KOPT-K1 (cell line): Measurements from ENCODE around the gene VWA8.
"Not testable (repeated sequence)": the region's sequence is repeated elsewhere in the genome, so short reads cannot be mapped to it uniquely, and the experiment has no call there.

ENCODE experiments used
- H3K27ac ChIP-seq: fragments of 200-600 bp; sonication (generic); 2 replicates; pipeline ENCODE4 v1.5.1; 2016; ENCODE audit warnings: antibody characterized with exemption, mild to moderate bottlenecking, low read depth, low read length; ENCODE audit not compliant: poor library complexity, severe bottlenecking
- H3K36me3 ChIP-seq: fragments of 200-600 bp; sonication (generic); 2 replicates; pipeline ENCODE4 v1.5.1; 2017; ENCODE audit warnings: antibody characterized with exemption, mild to moderate bottlenecking, low read length, moderate library complexity; ENCODE audit not compliant: insufficient read depth
- H3K9me3 ChIP-seq: fragments of 200-600 bp; sonication (generic); 2 replicates; pipeline ENCODE4 v1.5.1; 2017; ENCODE audit warnings: antibody characterized with exemption, low read length, mild to moderate bottlenecking; ENCODE audit not compliant: insufficient read depth, poor library complexity, severe bottlenecking

The VWA8 gene

GRCh38 chr13:41631296-41631965 lies 329.5 kb downstream of the VWA8 start:
- H3K27ac ChIP-seq = no peak overlapping the region
- no peaks in the 10 kb centered on the region for H3K9me3 ChIP-seq
- H3K36me3 ChIP-seq = no peaks in the 10 kb centered on the region

- H3K36me3 ChIP-seq = no peaks in the 10 kb centered on the region
- H3K27ac ChIP-seq = no peak overlapping the region
These were observed 333.5 kb downstream of the VWA8 start for GRCh38 chr13:41627425-41627824.

GRCh38 chr13:41624041-41624440 lies 336.9 kb downstream of the VWA8 start:
- no peaks in the 10 kb centered on the region for H3K36me3 ChIP-seq
- H3K9me3 ChIP-seq = no peaks in the 10 kb centered on the region
- H3K27ac ChIP-seq = no peak overlapping the region

More at GRCh38 chr13:41627425-41627824, 333.5 kb downstream of the VWA8 start:
- no peaks in the 10 kb centered on the region for H3K9me3 ChIP-seq

GRCh38 chr13:41622432-41623429 lies 338.2 kb downstream of the VWA8 start:
- H3K36me3 ChIP-seq = no peaks in the 10 kb centered on the region
- H3K9me3 ChIP-seq = no peaks in the 10 kb centered on the region
- no peak overlapping the region for H3K27ac ChIP-seq

- Histone ChIP-seq H3K27ac (no peak overlapping the region), H3K36me3 (no peaks in the 10 kb centered on the region), H3K9me3 (no peaks in the 10 kb centered on the region)
These were observed 339.0 kb downstream of the VWA8 start for GRCh38 chr13:41621716-41622431.

- H3K36me3 ChIP-seq = peaks cover 10% of the 10 kb centered on the region
- not testable (repeated sequence) for H3K27ac ChIP-seq
These were observed 343.3 kb downstream of the VWA8 start for GRCh38 chr13:41617633-41618032.

GRCh38 chr13:41616151-41616550 lies 344.8 kb downstream of the VWA8 start:
- H3K27ac ChIP-seq = no peak overlapping the region

More at GRCh38 chr13:41617633-41618032, 343.3 kb downstream of the VWA8 start:
- not testable (repeated sequence) for H3K9me3 ChIP-seq

GRCh38 chr13:41615528-41615855 lies 345.4 kb downstream of the VWA8 start:
- H3K9me3 ChIP-seq = no peaks in the 10 kb centered on the region
- no peak overlapping the region for H3K27ac ChIP-seq

More at GRCh38 chr13:41616151-41616550, 344.8 kb downstream of the VWA8 start:
- H3K36me3 ChIP-seq = peaks cover 16% of the 10 kb centered on the region
- no peaks in the 10 kb centered on the region for H3K9me3 ChIP-seq

GRCh38 chr13:41614671-41615527 lies 346.0 kb downstream of the VWA8 start:
- H3K9me3 ChIP-seq = no peaks in the 10 kb centered on the region
- peaks cover 26% of the 10 kb centered on the region for H3K36me3 ChIP-seq
- H3K27ac ChIP-seq = no peak overlapping the region

More at GRCh38 chr13:41615528-41615855, 345.4 kb downstream of the VWA8 start:
- H3K36me3 ChIP-seq = peaks cover 22% of the 10 kb centered on the region

GRCh38 chr13:41613984-41614661 lies 346.8 kb downstream of the VWA8 start:
- Histone ChIP-seq H3K36me3 (peaks cover 31% of the 10 kb centered on the region), H3K9me3 (no peaks in the 10 kb centered on the region), H3K27ac (no peak overlapping the region)

GRCh38 chr13:41613471-41613870 lies 347.4 kb downstream of the VWA8 start:
- Histone ChIP-seq H3K9me3 (no peaks in the 10 kb centered on the region), H3K36me3 (peaks cover 36% of the 10 kb centered on the region), H3K27ac (no peak overlapping the region)

- Histone ChIP-seq H3K36me3 (peaks cover 49% of the 10 kb centered on the region), H3K9me3 (no peaks in the 10 kb centered on the region), H3K27ac (no peak overlapping the region)
These were observed 349.5 kb downstream of the VWA8 start for GRCh38 chr13:41611385-41611784.

- no peak overlapping the region for H3K27ac ChIP-seq
- H3K36me3 ChIP-seq = peaks cover 49% of the 10 kb centered on the region
- H3K9me3 ChIP-seq = no peaks in the 10 kb centered on the region
These were observed 350.5 kb downstream of the VWA8 start for GRCh38 chr13:41610404-41610803.

GRCh38 chr13:41609828-41610227 lies 351.1 kb downstream of the VWA8 start:
- no peaks in the 10 kb centered on the region for H3K9me3 ChIP-seq
- H3K36me3 ChIP-seq = peaks cover 52% of the 10 kb centered on the region
- H3K27ac ChIP-seq = no peak overlapping the region
